ENCODE data around the gene GPA33.

Gene GPA33

GRCh38 chr1:167136191-167136614 lies 46.0 kb upstream of the GPA33 start:
- Mint-ChIP-seq H3K4me1 (peaks cover 49% of the 10 kb centered on the region), H3K27me3 (ENCODE audit: low read depth, poor library complexity) (peaks cover 5% of the 10 kb centered on the region)

GRCh38 chr1:167135281-167135840 lies 45.2 kb upstream of the GPA33 start:
- Mint-ChIP-seq H3K9me3 (peaks cover 3% of the 10 kb centered on the region), H3K4me1 (peaks cover 49% of the 10 kb centered on the region), H3K27ac (no peak overlapping the region), H3K36me3 (ENCODE audit: low read depth) (no peaks in the 10 kb centered on the region), H3K27me3 (ENCODE audit: low read depth, poor library complexity) (peaks cover 5% of the 10 kb centered on the region), H3K4me3 (no peak overlapping the region)
- no peak for TF ChIP-seq CTCF (IDR thresholded peaks at IDR 0.05)
- no peak for DNase-seq

More at GRCh38 chr1:167136191-167136614, 46.0 kb upstream of the GPA33 start:
- H3K27ac Mint-ChIP-seq = no peak overlapping the region
- no peak overlapping the region for H3K4me3 Mint-ChIP-seq
- DNase-seq = no peak
- peaks cover 3% of the 10 kb centered on the region for H3K9me3 Mint-ChIP-seq
- no peak for TF ChIP-seq CTCF (IDR thresholded peaks at IDR 0.05)
- no peaks in the 10 kb centered on the region for H3K36me3 Mint-ChIP-seq (ENCODE audit: low read depth)

GRCh38 chr1:167132301-167133010 lies 42.3 kb upstream of the GPA33 start:
- no peak for DNase-seq
- Mint-ChIP-seq H3K36me3 (ENCODE audit: low read depth) (no peaks in the 10 kb centered on the region), H3K4me3 (no peak overlapping the region), H3K4me1 (peaks cover 39% of the 10 kb centered on the region), H3K27me3 (ENCODE audit: low read depth, poor library complexity) (peaks cover 7% of the 10 kb centered on the region), H3K27ac (peak overlapping the region; percentile 86), H3K9me3 (peaks cover 3% of the 10 kb centered on the region)
- TF ChIP-seq CTCF (IDR thresholded peaks at IDR 0.05) = no peak

- DNase-seq = no peak
- no peak overlapping the region for H3K4me3 Mint-ChIP-seq
- TF ChIP-seq CTCF (IDR thresholded peaks at IDR 0.05) = no peak
- no peaks in the 10 kb centered on the region for H3K9me3 Mint-ChIP-seq
- H3K4me1 Mint-ChIP-seq = peaks cover 31% of the 10 kb centered on the region
- H3K27ac Mint-ChIP-seq = no peak overlapping the region
- H3K36me3 Mint-ChIP-seq (ENCODE audit: low read depth) = no peaks in the 10 kb centered on the region
- H3K27me3 Mint-ChIP-seq (ENCODE audit: low read depth, poor library complexity) = peaks cover 12% of the 10 kb centered on the region
Observed at GRCh38 chr1:167130829-167131510, 40.8 kb upstream of the GPA33 start.

- no peak for DNase-seq
- no peak overlapping the region for H3K27ac Mint-ChIP-seq
- peaks cover 4% of the 10 kb centered on the region for H3K36me3 Mint-ChIP-seq (ENCODE audit: low read depth)
- peaks cover 8% of the 10 kb centered on the region for H3K27me3 Mint-ChIP-seq (ENCODE audit: low read depth, poor library complexity)
- no peaks in the 10 kb centered on the region for H3K9me3 Mint-ChIP-seq
- H3K4me3 Mint-ChIP-seq = no peak overlapping the region
- TF ChIP-seq CTCF (IDR thresholded peaks at IDR 0.05) = no peak
- H3K4me1 Mint-ChIP-seq = peaks cover 22% of the 10 kb centered on the region
Observed at GRCh38 chr1:167128261-167129227, 38.4 kb upstream of the GPA33 start.
